AG10803 (cell line): ENCODE results near the gene PDIA4.

Experiments
- DNase-seq: peaks from one replicate; pipeline ENCODE4 v3.0.0; 2010; ENCODE audit warnings: low read depth
- H3K4me3 ChIP-seq: 2 replicates; pipeline ENCODE4 v1.5.1; 2011; ENCODE audit warnings: mild to moderate bottlenecking, low read length, control low read depth
- TF ChIP-seq, protein P1 (sequence below): conservative IDR thresholded peaks from 2 replicates; pipeline ENCODE4 v1.5.1; 2011; ENCODE audit warnings: mild to moderate bottlenecking, low read length, control low read depth, inconsistent platforms

The PDIA4 gene

DNA sequence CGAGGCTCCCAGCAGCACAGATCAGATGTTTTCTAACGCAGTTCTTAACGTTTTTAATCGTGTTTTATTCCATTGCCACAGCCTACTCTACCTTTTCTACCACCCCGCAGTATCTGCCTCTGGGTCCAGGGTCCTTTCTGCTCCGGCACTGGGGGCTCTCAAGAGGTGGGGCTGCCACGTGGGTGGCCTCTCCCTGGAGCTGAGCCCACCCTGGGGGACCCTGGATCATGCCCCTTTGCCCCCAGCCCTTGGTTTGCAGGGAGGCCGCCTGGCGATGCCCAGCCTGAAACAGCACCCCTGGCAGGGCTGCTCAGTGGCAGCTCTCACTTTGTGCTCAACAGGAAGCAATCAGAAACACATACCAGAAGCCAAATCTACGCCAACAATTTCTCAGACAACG lies 25.3 kb downstream of the PDIA4 start:
- no peak overlapping the region for H3K4me3 ChIP-seq
- TF ChIP-seq, protein P1, sequence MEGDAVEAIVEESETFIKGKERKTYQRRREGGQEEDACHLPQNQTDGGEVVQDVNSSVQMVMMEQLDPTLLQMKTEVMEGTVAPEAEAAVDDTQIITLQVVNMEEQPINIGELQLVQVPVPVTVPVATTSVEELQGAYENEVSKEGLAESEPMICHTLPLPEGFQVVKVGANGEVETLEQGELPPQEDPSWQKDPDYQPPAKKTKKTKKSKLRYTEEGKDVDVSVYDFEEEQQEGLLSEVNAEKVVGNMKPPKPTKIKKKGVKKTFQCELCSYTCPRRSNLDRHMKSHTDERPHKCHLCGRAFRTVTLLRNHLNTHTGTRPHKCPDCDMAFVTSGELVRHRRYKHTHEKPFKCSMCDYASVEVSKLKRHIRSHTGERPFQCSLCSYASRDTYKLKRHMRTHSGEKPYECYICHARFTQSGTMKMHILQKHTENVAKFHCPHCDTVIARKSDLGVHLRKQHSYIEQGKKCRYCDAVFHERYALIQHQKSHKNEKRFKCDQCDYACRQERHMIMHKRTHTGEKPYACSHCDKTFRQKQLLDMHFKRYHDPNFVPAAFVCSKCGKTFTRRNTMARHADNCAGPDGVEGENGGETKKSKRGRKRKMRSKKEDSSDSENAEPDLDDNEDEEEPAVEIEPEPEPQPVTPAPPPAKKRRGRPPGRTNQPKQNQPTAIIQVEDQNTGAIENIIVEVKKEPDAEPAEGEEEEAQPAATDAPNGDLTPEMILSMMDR = no peak

DNA sequence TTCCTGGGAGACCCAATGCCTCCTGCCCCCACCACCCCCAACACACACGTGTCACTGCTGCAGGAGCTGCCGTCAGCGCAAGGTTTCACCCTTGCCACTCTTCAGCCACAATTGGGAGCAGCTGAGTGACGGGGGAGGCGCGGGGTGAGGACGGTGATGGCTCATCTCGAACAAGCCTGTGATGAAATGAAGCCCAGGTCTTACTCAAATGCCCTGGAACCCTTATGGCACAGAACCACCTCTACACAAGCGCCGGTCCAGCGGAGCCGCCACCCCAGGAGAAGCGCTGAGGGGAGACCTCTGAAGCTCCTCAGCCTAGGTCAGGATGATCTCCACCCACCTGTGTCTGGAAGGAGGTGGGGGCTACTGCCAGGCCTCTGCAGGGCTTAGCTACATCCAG lies 25.7 kb downstream of the PDIA4 start:
- TF ChIP-seq, protein P1 = no peak
- no peak overlapping the region for H3K4me3 ChIP-seq
- DNase-seq = no peak

More for the DNA sequence above, 25.3 kb downstream of the PDIA4 start:
- DNase-seq = no peak

- TF ChIP-seq, protein P1 = no peak
- H3K4me3 ChIP-seq = no peak overlapping the region
- DNase-seq = no peak
Observed at GRCh38 chr7:149001427-149002068, 26.8 kb downstream of the PDIA4 start.

DNA sequence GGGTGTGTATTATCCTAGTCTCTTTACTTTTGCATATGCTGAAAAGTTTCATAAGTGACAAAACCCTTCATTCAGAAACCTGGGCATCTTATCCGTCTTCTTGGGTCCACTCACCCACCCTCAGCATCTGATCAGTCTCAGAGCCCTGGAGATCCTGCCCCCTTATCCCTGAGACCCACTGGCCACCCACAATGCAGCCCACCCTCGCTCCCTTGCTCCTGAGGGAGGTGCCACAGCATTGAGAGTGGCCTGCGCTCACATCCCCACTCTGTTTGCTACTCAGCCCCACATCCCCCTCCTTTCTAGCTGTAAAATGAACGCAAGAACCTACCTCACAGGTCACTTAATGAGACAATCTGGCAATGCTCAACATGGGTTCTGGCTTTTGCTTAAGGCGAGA lies 27.3 kb downstream of the PDIA4 start:
- no peak overlapping the region for H3K4me3 ChIP-seq
- DNase-seq = no peak
- TF ChIP-seq, protein P1 = no peak

DNA sequence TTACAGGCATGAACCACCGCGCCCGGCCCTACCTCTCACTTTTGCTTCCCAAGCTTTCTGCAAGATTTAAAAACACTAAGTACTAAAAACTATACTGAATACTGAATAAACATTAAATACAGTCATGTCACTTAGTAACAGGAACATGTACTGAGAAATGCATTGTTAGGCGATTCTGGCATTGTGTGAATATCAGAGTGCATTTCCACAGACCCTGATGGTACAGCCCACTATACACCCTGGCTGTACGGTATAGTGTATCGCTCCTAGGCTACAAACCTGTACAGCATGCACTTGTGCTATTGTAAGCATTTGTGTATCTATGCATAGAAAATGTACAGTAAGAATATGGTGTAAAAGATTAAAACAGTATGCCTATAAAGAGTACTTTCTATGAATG lies 29.1 kb downstream of the PDIA4 start:
- H3K4me3 ChIP-seq = no peak overlapping the region
- TF ChIP-seq, protein P1 = no peak

GRCh38 chr7:148997497-148997896 lies 30.8 kb downstream of the PDIA4 start:
- TF ChIP-seq, protein P1 = no peak
- H3K4me3 ChIP-seq = no peak overlapping the region
- DNase-seq = no peak

More for the DNA sequence above, 29.1 kb downstream of the PDIA4 start:
- DNase-seq = no peak

GRCh38 chr7:148994576-148994975 lies 33.7 kb downstream of the PDIA4 start:
- DNase-seq = no peak
- TF ChIP-seq, protein P1 = no peak

More at GRCh38 chr7:148994576-148994975, 33.7 kb downstream of the PDIA4 start:
- H3K4me3 ChIP-seq = no peak overlapping the region
